CD1c-positive myeloid dendritic cell (primary cell): ENCODE measurements around the gene ESPN.

Experiments used
- DNase-seq: peaks from one replicate; pipeline ENCODE4 v3.0.0-alpha.2; 2016; ENCODE audit errors: extremely low spot score

Gene ESPN

GRCh38 chr1:6465461-6466005 lies 41.0 kb downstream of the ESPN start:
- no peak for DNase-seq

- DNase-seq, result no peak
Observed at GRCh38 chr1:6466023-6466422, 41.4 kb downstream of the ESPN start, which contains the start of gene TNFRSF25. TNFRSF25 (minus strand) TSS chr1:6466173; CDS start chr1:6466107, 66 bp downstream.

- no peak for DNase-seq
Observed at GRCh38 chr1:6466751-6467150, 42.2 kb downstream of the ESPN start.

GRCh38 chr1:6467224-6467623 lies 42.6 kb downstream of the ESPN start:
- DNase-seq, result no peak

GRCh38 chr1:6467744-6468688 lies 43.4 kb downstream of the ESPN start:
- DNase-seq, result no peak

GRCh38 chr1:6468729-6469461 lies 44.3 kb downstream of the ESPN start:
- no peak for DNase-seq

GRCh38 chr1:6470132-6471085 lies 45.8 kb downstream of the ESPN start:
- DNase-seq, result no peak

- no peak for DNase-seq
Observed at GRCh38 chr1:6471086-6471969, 46.8 kb downstream of the ESPN start.

- DNase-seq, result no peak
Observed at GRCh38 chr1:6471970-6472368, 47.4 kb downstream of the ESPN start.

GRCh38 chr1:6472391-6472790 lies 47.8 kb downstream of the ESPN start:
- no peak for DNase-seq

- no peak for DNase-seq
Observed at GRCh38 chr1:6473156-6473555, 48.6 kb downstream of the ESPN start.

- no peak for DNase-seq
Observed at GRCh38 chr1:6473974-6474814, 49.6 kb downstream of the ESPN start.

GRCh38 chr1:6474815-6475282 lies 50.3 kb downstream of the ESPN start:
- DNase-seq, result no peak

- peak; percentile 57 for DNase-seq
Observed at GRCh38 chr1:6475381-6476133, 51.0 kb downstream of the ESPN start.

GRCh38 chr1:6476483-6476882 lies 51.9 kb downstream of the ESPN start:
- DNase-seq, result no peak

- DNase-seq, result no peak
Observed at GRCh38 chr1:6477039-6477820, 52.7 kb downstream of the ESPN start.

GRCh38 chr1:6481820-6482219 lies 57.2 kb downstream of the ESPN start:
- DNase-seq, result no peak
